Transverse colon (tissue), 4 donors: ENCODE measurements around the gene ZNF711. TPM values are rescaled to one million over a fixed set of nuclear protein-coding genes. Genes with fewer than 3 reads are reported as not detected.

Source experiments
- DNase-seq: peaks from one replicate; pipeline ENCODE4 v3.0.0-alpha.2; 2019
- H3K27ac ChIP-seq, 4 donors: fragments of 200-600 bp; sonication (generic); 2 replicates each; pipeline ENCODE4 v1.5.1; 2016 to 2018; ENCODE audit warnings: inconsistent platforms in 4 of 4
- H3K27me3 ChIP-seq: fragments of 200-600 bp; sonication (generic); 2 replicates; pipeline ENCODE4 v1.5.1; 2017; ENCODE audit warnings: inconsistent platforms
- H3K36me3 ChIP-seq, 4 donors: fragments of 200-600 bp; sonication (generic); 2 replicates each; pipeline ENCODE4 v1.5.1; 2017 to 2019; ENCODE audit warnings: inconsistent platforms in 4 of 4
- H3K4me1 ChIP-seq, 4 donors: fragments of 200-600 bp; sonication (generic); 2 replicates each; pipeline ENCODE4 v1.5.1; 2017 to 2020; ENCODE audit warnings: inconsistent platforms in 4 of 4
- H3K4me3 ChIP-seq, 4 donors: fragments of 200-600 bp; sonication (generic); 1 replicate in 1 of 4; 2 replicates in 3 of 4; pipeline versions ENCODE4 v1.5.1 to v1.6.1; 2017 to 2019; ENCODE audit warnings: inconsistent platforms in 4 of 4
- H3K9me3 ChIP-seq, 2 donors: fragments of 200-600 bp; sonication (generic); 2 replicates each; pipeline ENCODE4 v1.5.1; 2017 to 2019; ENCODE audit warnings: inconsistent platforms in 2 of 2
- EP300 ChIP-seq: sonication (generic); formaldehyde crosslinking; IDR thresholded peaks from one replicate; pipeline ENCODE4 v1.6.1; 2017; ENCODE audit warnings: antibody characterized with exemption, low read depth
- POLR2A ChIP-seq: fragments of 450-650 bp; IDR thresholded peaks from one replicate; pipeline ENCODE4 v1.6.1; 2016; ENCODE audit warnings: antibody characterized with exemption, mild to moderate bottlenecking, moderate library complexity
- POLR2AphosphoS5 ChIP-seq, 3 donors: sonication (generic); formaldehyde crosslinking; IDR thresholded peaks; one replicate each; pipeline ENCODE4 v1.6.1; 2016; ENCODE audit warnings: antibody characterized with exemption in 3 of 3
- WGBS, 2 donors: methylation state at CpG; one replicate each; pipeline ENCODE4 v1.1.5; 2018; ENCODE audit warnings: low coverage in 1 of 2; 5-methylcytosine and 5-hydroxymethylcytosine counted together
- in situ Hi-C, 4 donors: fragments of 200-750 bp; cut with MboI; loops; one replicate each; pipeline versions ENCODE4 v1.15.0 to v1.15.1; 2017; ENCODE audit warnings: low sequenced_read_pairs in 3 of 4, low pct_ligation_motif_present in 1 of 4, low pct_unique_long_range_greater_than_20kb in 1 of 4
- intact Hi-C: fragments of 100-400 bp; cut with DNase I; formaldehyde crosslinking; loops from one replicate; pipeline ENCODE4 v1.15.1; 2023; ENCODE audit warnings: low total_unique reads
- total RNA-seq, 4 donors: library from RNA; depleted of rRNA; stranded (reverse); fragments of >200 nt; gene quantifications; one replicate each; pipeline ENCODE4 v1.1.0, GENCODE V29; 2016
- TF ChIP-seq, protein P1 (sequence below), 5 experiments: fragments of 200-600 bp in 3 of 5; fragments of 450-650 bp in 2 of 5; sonication (generic) in 3 of 5; IDR thresholded peaks; 1 replicate in 2 of 5; 2 replicates in 3 of 5; pipeline ENCODE4 v1.5.1; 2016 to 2017; ENCODE audit warnings: antibody characterized with exemption in 5 of 5, inconsistent platforms in 3 of 5, mild to moderate bottlenecking in 2 of 5, moderate library complexity in 1 of 5

Gene ZNF711
- total RNA-seq, 4 donors from 2014 or later: 1.00 to 3.8 (median 1.1) TPM; not detected in 1

GRCh38 chrX:85215946-85216345 lies 27.8 kb upstream of the ZNF711 start:
- WGBS, 2 donors: 62% methylated on average over 1 of the region's 1 CpG; no CpG with 5 or more reads in 1 of the 2 donors
- Histone ChIP-seq H3K4me3 (no peak overlapping the region), H3K27ac (no peak overlapping the region), H3K27me3 (no peaks in the 10 kb centered on the region), H3K36me3 (no peaks in the 10 kb centered on the region), H3K4me1 (no peaks in the 10 kb centered on the region), H3K9me3 (no peaks in the 10 kb centered on the region)
- intact Hi-C loops: no loop called here
- DNase-seq: no peak
- no peak for TF ChIP-seq POLR2AphosphoS5 (IDR thresholded peaks at IDR 0.05)
- TF ChIP-seq POLR2A: no peak
- TF ChIP-seq, protein P1, sequence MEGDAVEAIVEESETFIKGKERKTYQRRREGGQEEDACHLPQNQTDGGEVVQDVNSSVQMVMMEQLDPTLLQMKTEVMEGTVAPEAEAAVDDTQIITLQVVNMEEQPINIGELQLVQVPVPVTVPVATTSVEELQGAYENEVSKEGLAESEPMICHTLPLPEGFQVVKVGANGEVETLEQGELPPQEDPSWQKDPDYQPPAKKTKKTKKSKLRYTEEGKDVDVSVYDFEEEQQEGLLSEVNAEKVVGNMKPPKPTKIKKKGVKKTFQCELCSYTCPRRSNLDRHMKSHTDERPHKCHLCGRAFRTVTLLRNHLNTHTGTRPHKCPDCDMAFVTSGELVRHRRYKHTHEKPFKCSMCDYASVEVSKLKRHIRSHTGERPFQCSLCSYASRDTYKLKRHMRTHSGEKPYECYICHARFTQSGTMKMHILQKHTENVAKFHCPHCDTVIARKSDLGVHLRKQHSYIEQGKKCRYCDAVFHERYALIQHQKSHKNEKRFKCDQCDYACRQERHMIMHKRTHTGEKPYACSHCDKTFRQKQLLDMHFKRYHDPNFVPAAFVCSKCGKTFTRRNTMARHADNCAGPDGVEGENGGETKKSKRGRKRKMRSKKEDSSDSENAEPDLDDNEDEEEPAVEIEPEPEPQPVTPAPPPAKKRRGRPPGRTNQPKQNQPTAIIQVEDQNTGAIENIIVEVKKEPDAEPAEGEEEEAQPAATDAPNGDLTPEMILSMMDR (IDR thresholded peaks at IDR 0.05): no peak
- no peak for TF ChIP-seq EP300
- in situ Hi-C loops: no loop called here

DNA sequence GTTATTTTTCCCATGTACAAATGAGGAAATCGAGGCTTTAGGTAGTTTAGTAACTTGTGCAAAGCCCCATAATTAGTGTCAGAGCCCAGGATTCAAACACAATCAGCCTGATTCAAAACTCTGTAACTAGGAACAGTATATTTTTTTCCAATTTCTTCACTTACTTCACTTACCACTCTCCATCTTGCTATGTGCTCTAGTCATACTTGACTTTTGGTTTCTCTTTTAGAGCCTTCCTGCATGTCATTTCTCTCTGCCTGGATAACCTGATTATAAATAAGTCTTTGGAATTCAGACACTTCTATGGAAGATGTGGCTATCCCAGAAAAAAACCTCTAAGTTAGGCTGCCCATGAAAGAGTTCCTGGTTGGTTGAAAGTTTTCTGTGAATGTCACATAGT lies 22.4 kb upstream of the ZNF711 start:
- in situ Hi-C loops: no loop called here
- H3K4me1 ChIP-seq: no peaks in the 10 kb centered on the region
- no peaks in the 10 kb centered on the region for H3K9me3 ChIP-seq
- no peaks in the 10 kb centered on the region for H3K36me3 ChIP-seq
- intact Hi-C loops: no loop called here
- H3K27me3 ChIP-seq: no peaks in the 10 kb centered on the region
- H3K4me3 ChIP-seq: no peak overlapping the region
- DNase-seq: no peak
- no peak overlapping the region for H3K27ac ChIP-seq
- TF ChIP-seq POLR2A (no peak), POLR2AphosphoS5 (IDR thresholded peaks at IDR 0.05) (no peak), EP300 (no peak)
- TF ChIP-seq, protein P1 (IDR thresholded peaks at IDR 0.05): no peak
- 33% methylated on average over 1 of the region's 1 CpG; no CpG with 5 or more reads in 1 of the 2 donors for WGBS, 2 donors

DNA sequence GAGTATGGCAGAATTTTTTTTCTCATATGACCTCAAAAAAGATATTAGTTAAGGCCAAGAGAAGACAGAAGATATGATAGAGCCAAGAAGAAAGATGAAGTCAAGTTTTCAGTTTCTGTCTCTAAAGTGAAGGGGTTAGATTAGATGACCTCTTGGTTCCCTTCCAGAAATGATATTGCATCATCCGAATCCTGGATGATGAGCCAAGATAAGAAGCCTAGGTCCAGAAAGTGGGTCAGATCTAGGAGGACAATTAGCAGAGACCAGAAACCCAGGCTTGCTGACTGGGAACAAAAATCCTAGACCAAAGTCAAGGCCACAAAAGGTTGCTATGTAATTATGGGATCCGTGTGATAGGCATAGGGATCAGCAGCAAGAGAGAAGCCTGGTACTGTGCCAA lies 20.4 kb upstream of the ZNF711 start:
- no peak overlapping the region for H3K4me3 ChIP-seq
- in situ Hi-C loops: no loop called here
- TF ChIP-seq EP300 (no peak), POLR2A (no peak), POLR2AphosphoS5 (IDR thresholded peaks at IDR 0.05) (no peak)
- TF ChIP-seq, protein P1 (IDR thresholded peaks at IDR 0.05): no peak

DNA sequence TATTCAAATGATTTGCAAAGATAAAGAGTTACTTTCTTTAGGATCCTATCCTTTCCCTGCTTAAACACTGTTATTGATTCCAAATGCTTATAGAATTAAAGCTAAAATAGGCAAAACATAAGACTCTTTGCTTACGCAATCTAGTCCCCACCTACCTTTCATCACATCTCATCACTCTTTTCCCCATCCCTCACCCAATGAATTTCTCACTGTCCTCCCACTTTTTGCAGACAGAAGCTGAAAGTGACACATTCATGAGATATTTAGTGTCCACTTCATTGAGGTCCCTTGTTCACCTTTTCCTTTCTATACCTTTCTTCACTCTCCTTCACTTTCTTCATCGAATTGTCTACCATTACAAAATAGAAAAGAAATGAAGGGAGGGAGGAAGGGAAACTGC lies 636 bp upstream of the ZNF711 start:
- intact Hi-C loops (no loop called here), in situ Hi-C loops (no loop called here)
- TF ChIP-seq POLR2A (no peak), POLR2AphosphoS5 (IDR thresholded peaks at IDR 0.05) (no peak), EP300 (no peak)
- TF ChIP-seq, protein P1 (IDR thresholded peaks at IDR 0.05): no peak
- peaks cover 0 to 6% (median 0%) of the 10 kb centered on the region in 4 donors for H3K4me1 ChIP-seq
- DNase-seq: no peak
- H3K4me3 ChIP-seq: no peak overlapping the region
- H3K27ac ChIP-seq: no peak overlapping the region
- no peaks in the 10 kb centered on the region for H3K27me3 ChIP-seq
- 50 to 63% methylated on average over 1 to 2 of the region's 2 CpGs for WGBS, 2 donors
- H3K36me3 ChIP-seq: no peaks in the 10 kb centered on the region
- H3K9me3 ChIP-seq: no peaks in the 10 kb centered on the region

More for the DNA sequence above, 20.4 kb upstream of the ZNF711 start:
- no peaks in the 10 kb centered on the region for H3K36me3 ChIP-seq
- no peak overlapping the region for H3K27ac ChIP-seq
- intact Hi-C loops: no loop called here
- no peaks in the 10 kb centered on the region for H3K4me1 ChIP-seq
- no peak for DNase-seq
- H3K9me3 ChIP-seq: no peaks in the 10 kb centered on the region
- no peaks in the 10 kb centered on the region for H3K27me3 ChIP-seq
- 53 to 60% methylated on average over 1 to 2 of the region's 2 CpGs for WGBS, 2 donors
